MM.1S (cell line): ENCODE results near the gene IMMP2L.

Experiments used
- DNase-seq: peaks from one replicate; pipeline ENCODE4 v3.0.0-alpha.2; 2015
- H2AFZ ChIP-seq: fragments of 300-600 bp; sonication (generic); 2 replicates; pipeline ENCODE4 v1.6.0; 2016; ENCODE audit warnings: antibody characterized with exemption, low read length
- H3F3A ChIP-seq: fragments of 300-600 bp; sonication (generic); 2 replicates; pipeline ENCODE4 v1.6.1; 2016; ENCODE audit warnings: mild to moderate bottlenecking, antibody characterized with exemption, low read length, moderate library complexity, mixed read lengths; ENCODE audit not compliant: insufficient read depth
- H3K27ac ChIP-seq: fragments of 300-600 bp; sonication (generic); 2 replicates; pipeline ENCODE4 v1.5.1; 2016; ENCODE audit warnings: mild to moderate bottlenecking, low read length
- H3K27me3 ChIP-seq: fragments of 300-600 bp; sonication (generic); replicated peaks from 2 replicates; pipeline ENCODE4 v1.6.0; 2016; ENCODE audit warnings: low read length; ENCODE audit not compliant: insufficient read depth
- H3K36me3 ChIP-seq: fragments of 300-600 bp; sonication (generic); replicated peaks from 2 replicates; pipeline ENCODE4 v1.6.1; 2016; ENCODE audit warnings: mild to moderate bottlenecking, low read length, mixed read lengths; ENCODE audit not compliant: insufficient read depth
- H3K4me1 ChIP-seq: fragments of 300-600 bp; sonication (generic); 2 replicates; pipeline ENCODE4 v1.6.1; 2016; ENCODE audit warnings: low read length, mixed read lengths
- H3K4me2 ChIP-seq: fragments of 300-600 bp; sonication (generic); 2 replicates; pipeline ENCODE4 v1.6.0; 2016; ENCODE audit warnings: low read depth, low read length
- H3K4me3 ChIP-seq: fragments of 300-600 bp; sonication (generic); 2 replicates; pipeline ENCODE4 v1.5.1; 2016; ENCODE audit warnings: low read length, mixed read lengths
- H3K79me2 ChIP-seq: fragments of 300-600 bp; sonication (generic); 2 replicates; pipeline ENCODE4 v1.6.1; 2016; ENCODE audit warnings: mixed run types, low read length, mixed read lengths
- H3K9ac ChIP-seq: fragments of 300-600 bp; sonication (generic); 2 replicates; pipeline ENCODE4 v1.6.1; 2016; ENCODE audit warnings: low read length, mixed read lengths
- H3K9me2 ChIP-seq: fragments of 300-600 bp; sonication (generic); replicated peaks from 2 replicates; pipeline ENCODE4 v1.6.1; 2016; ENCODE audit warnings: mild to moderate bottlenecking, low read length, mixed read lengths; ENCODE audit not compliant: insufficient read depth
- H3K9me3 ChIP-seq: fragments of 300-600 bp; sonication (generic); replicated peaks from 2 replicates; pipeline ENCODE4 v1.6.1; 2016; ENCODE audit warnings: mild to moderate bottlenecking, low read length, mixed read lengths; ENCODE audit not compliant: insufficient read depth
- H4K20me1 ChIP-seq: fragments of 300-600 bp; sonication (generic); 2 replicates; pipeline ENCODE4 v1.6.1; 2016; ENCODE audit warnings: mild to moderate bottlenecking, low read length, moderate library complexity, mixed read lengths; ENCODE audit not compliant: insufficient read depth
- EZH2 ChIP-seq: fragments of 300-600 bp; sonication (generic); optimal IDR thresholded peaks from 2 replicates; pipeline ENCODE3; 2017; ENCODE audit warnings: low read depth, mild to moderate bottlenecking, antibody characterized with exemption, low read length, mixed read lengths
- EZH2phosphoT487 ChIP-seq: fragments of 300-600 bp; sonication (generic); IDR thresholded peaks from 2 replicates; pipeline ENCODE4 v1.6.1; 2018; ENCODE audit warnings: antibody characterized with exemption, low read length
- TF ChIP-seq, protein P1 (sequence below): fragments of 300-600 bp; sonication (generic); IDR thresholded peaks from 2 replicates; pipeline ENCODE4 v1.5.1; 2016; ENCODE audit warnings: antibody characterized with exemption, low read length, mixed read lengths

Gene IMMP2L

DNA sequence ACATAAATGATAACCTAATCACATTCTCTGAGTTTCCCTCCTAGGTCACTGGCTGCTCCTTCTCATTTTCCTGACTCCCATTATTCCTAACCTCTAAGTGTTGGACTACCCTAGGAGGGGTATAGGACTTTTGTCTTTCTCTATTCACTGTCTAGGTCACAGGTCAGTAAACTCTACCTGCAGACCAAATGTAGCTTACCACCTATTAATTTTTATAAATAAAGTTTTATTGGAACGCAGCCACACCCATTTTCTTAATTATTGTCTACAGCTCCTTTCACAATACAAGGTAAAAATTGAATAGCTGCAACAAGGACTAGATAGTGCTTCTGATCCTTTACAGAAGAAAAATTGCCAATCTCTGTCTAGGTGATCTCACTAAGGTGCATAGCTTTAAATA is 156.7 kb downstream of the IMMP2L start:
- no peaks in the 10 kb centered on the region for H3K9me2 ChIP-seq
- H2AFZ ChIP-seq: no peak overlapping the region

DNA sequence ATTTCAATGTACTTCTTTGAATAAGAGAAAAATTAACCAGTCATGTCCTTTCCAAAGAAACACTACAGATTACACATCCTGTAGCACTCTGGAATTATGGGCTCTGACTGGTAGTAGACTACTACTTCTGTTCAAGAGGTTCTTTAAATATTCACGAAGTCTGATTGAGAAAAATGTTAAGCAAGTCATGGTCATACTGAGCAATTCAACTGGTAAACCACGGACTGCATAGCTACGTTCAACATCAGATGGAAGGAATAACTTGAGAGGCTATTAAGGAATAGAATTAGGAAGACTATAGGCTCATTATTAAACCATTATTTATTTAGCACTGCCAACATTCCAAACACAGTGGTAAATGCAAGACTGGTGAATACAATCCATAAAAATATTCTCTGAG is 160.8 kb downstream of the IMMP2L start:
- Histone ChIP-seq H3K4me3 (no peak overlapping the region), H4K20me1 (no peaks in the 10 kb centered on the region), H3F3A (no peaks in the 10 kb centered on the region), H3K27ac (no peak overlapping the region), H2AFZ (no peak overlapping the region), H3K4me1 (no peaks in the 10 kb centered on the region), H3K36me3 (no peaks in the 10 kb centered on the region), H3K9me2 (no peaks in the 10 kb centered on the region), H3K27me3 (no peaks in the 10 kb centered on the region), H3K4me2 (no peak overlapping the region), H3K79me2 (no peaks in the 10 kb centered on the region), H3K9ac (no peak overlapping the region), H3K9me3 (no peaks in the 10 kb centered on the region)
- no peak for DNase-seq
- TF ChIP-seq, protein P1, sequence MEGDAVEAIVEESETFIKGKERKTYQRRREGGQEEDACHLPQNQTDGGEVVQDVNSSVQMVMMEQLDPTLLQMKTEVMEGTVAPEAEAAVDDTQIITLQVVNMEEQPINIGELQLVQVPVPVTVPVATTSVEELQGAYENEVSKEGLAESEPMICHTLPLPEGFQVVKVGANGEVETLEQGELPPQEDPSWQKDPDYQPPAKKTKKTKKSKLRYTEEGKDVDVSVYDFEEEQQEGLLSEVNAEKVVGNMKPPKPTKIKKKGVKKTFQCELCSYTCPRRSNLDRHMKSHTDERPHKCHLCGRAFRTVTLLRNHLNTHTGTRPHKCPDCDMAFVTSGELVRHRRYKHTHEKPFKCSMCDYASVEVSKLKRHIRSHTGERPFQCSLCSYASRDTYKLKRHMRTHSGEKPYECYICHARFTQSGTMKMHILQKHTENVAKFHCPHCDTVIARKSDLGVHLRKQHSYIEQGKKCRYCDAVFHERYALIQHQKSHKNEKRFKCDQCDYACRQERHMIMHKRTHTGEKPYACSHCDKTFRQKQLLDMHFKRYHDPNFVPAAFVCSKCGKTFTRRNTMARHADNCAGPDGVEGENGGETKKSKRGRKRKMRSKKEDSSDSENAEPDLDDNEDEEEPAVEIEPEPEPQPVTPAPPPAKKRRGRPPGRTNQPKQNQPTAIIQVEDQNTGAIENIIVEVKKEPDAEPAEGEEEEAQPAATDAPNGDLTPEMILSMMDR: no peak
- TF ChIP-seq EZH2phosphoT487 (no peak), EZH2 (no peak)

More for the DNA sequence above, 156.7 kb downstream of the IMMP2L start:
- DNase-seq: no peak
- no peaks in the 10 kb centered on the region for H3K79me2 ChIP-seq
- no peak overlapping the region for H3K4me3 ChIP-seq
- no peaks in the 10 kb centered on the region for H3F3A ChIP-seq
- no peaks in the 10 kb centered on the region for H3K36me3 ChIP-seq
- H3K27ac ChIP-seq: no peak overlapping the region
- no peaks in the 10 kb centered on the region for H3K9me3 ChIP-seq
- no peak overlapping the region for H3K9ac ChIP-seq
- H3K4me1 ChIP-seq: peaks cover 13% of the 10 kb centered on the region
- no peak overlapping the region for H3K4me2 ChIP-seq
- H3K27me3 ChIP-seq: no peaks in the 10 kb centered on the region
- TF ChIP-seq EZH2phosphoT487 (no peak), EZH2 (no peak)
- TF ChIP-seq, protein P1: no peak
- no peaks in the 10 kb centered on the region for H4K20me1 ChIP-seq

GRCh38 chr7:111400088-111400487 is 162.2 kb downstream of the IMMP2L start:
- H3K27ac ChIP-seq: no peak overlapping the region
- no peaks in the 10 kb centered on the region for H3K79me2 ChIP-seq
- TF ChIP-seq, protein P1: no peak
- TF ChIP-seq EZH2: no peak
- TF ChIP-seq EZH2phosphoT487: no peak
- H3F3A ChIP-seq: no peaks in the 10 kb centered on the region
- H3K4me2 ChIP-seq: no peak overlapping the region
- H2AFZ ChIP-seq: no peak overlapping the region
- H3K4me1 ChIP-seq: no peaks in the 10 kb centered on the region
- DNase-seq: no peak
- no peaks in the 10 kb centered on the region for H3K27me3 ChIP-seq
- H3K4me3 ChIP-seq: no peak overlapping the region
- no peaks in the 10 kb centered on the region for H4K20me1 ChIP-seq
- no peaks in the 10 kb centered on the region for H3K36me3 ChIP-seq
- H3K9ac ChIP-seq: no peak overlapping the region
- no peaks in the 10 kb centered on the region for H3K9me2 ChIP-seq
- no peaks in the 10 kb centered on the region for H3K9me3 ChIP-seq
